ENCODE measurements around the gene PKMYT1.

PKMYT1 gene

GRCh38 chr16:3027983-3028715 is 47.9 kb upstream of the PKMYT1 start:
- no peak overlapping the region for H3K27ac ChIP-seq (ENCODE audit: low read depth, low read length)
- peaks cover 37% of the 10 kb centered on the region for H3K27me3 ChIP-seq (ENCODE audit: control insufficient read depth, low read length)
- peaks cover 21% of the 10 kb centered on the region for H3K4me1 ChIP-seq (ENCODE audit: control insufficient read depth, low read length)
- H3K9me2 ChIP-seq (replicated peaks; ENCODE audit: control insufficient read depth, low read length): no peaks in the 10 kb centered on the region
- H3F3A ChIP-seq (ENCODE audit: control insufficient read depth, insufficient read depth): 0 out of 2 replicates have a peak, but pooled peaks cover 2% of the 10 kb centered on the region
- H3K9me3 ChIP-seq (ENCODE audit: control insufficient read depth, insufficient read depth, low read length): no peaks in the 10 kb centered on the region
- TF ChIP-seq EZH2phosphoT487 (IDR thresholded peaks at IDR 0.05; ENCODE audit: borderline replicate concordance, low read length) (no peak), CTCF (IDR thresholded peaks at IDR 0.05; ENCODE audit: low read depth, low read length, poor library complexity, severe bottlenecking) (peak; percentile 75)
- peaks cover 5% of the 10 kb centered on the region for H3K79me2 ChIP-seq (ENCODE audit: control insufficient read depth, low read length)
- peak overlapping the region; percentile 55 for H3K4me2 ChIP-seq (ENCODE audit: low read length)
- peak overlapping the region; percentile 33 for H3K4me3 ChIP-seq (ENCODE audit: low read length)
- H3K36me3 ChIP-seq (ENCODE audit: control insufficient read depth, low read length): peaks cover 19% of the 10 kb centered on the region
- H4K20me1 ChIP-seq (ENCODE audit: control insufficient read depth, insufficient read depth, low read depth, low read length): no peaks in the 10 kb centered on the region; the same call in 1 of the 2 replicates

- Histone ChIP-seq H3K79me2 (ENCODE audit: control insufficient read depth, low read length) (peaks cover 5% of the 10 kb centered on the region), H3K27me3 (ENCODE audit: control insufficient read depth, low read length) (peaks cover 29% of the 10 kb centered on the region), H3F3A (ENCODE audit: control insufficient read depth, insufficient read depth) (0 out of 2 replicates have a peak, but pooled peaks cover 4% of the 10 kb centered on the region), H3K9me3 (ENCODE audit: control insufficient read depth, insufficient read depth, low read length) (no peaks in the 10 kb centered on the region), H3K4me1 (ENCODE audit: control insufficient read depth, low read length) (peaks cover 29% of the 10 kb centered on the region), H3K4me2 (ENCODE audit: low read length) (peak overlapping the region; percentile 55; the same call in 1 of the 2 replicates), H3K9me2 (replicated peaks; ENCODE audit: control insufficient read depth, low read length) (no peaks in the 10 kb centered on the region), H3K4me3 (ENCODE audit: low read length) (no peak overlapping the region), H3K36me3 (ENCODE audit: control insufficient read depth, low read length) (peaks cover 19% of the 10 kb centered on the region), H3K27ac (ENCODE audit: low read depth, low read length) (no peak overlapping the region), H4K20me1 (ENCODE audit: control insufficient read depth, insufficient read depth, low read depth, low read length) (no peaks in the 10 kb centered on the region; the same call in 1 of the 2 replicates)
- TF ChIP-seq CTCF (IDR thresholded peaks at IDR 0.05; ENCODE audit: low read depth, low read length, poor library complexity, severe bottlenecking): no peak
- TF ChIP-seq EZH2phosphoT487 (IDR thresholded peaks at IDR 0.05; ENCODE audit: borderline replicate concordance, low read length): no peak
Measured at GRCh38 chr16:3027489-3027795, 47.2 kb upstream of the PKMYT1 start.

GRCh38 chr16:3026609-3027488 is 46.6 kb upstream of the PKMYT1 start:
- peaks cover 5% of the 10 kb centered on the region for H3K79me2 ChIP-seq (ENCODE audit: control insufficient read depth, low read length)
- H3K36me3 ChIP-seq (ENCODE audit: control insufficient read depth, low read length): peaks cover 19% of the 10 kb centered on the region
- no peaks in the 10 kb centered on the region for H3K9me2 ChIP-seq (replicated peaks; ENCODE audit: control insufficient read depth, low read length)
- TF ChIP-seq CTCF (IDR thresholded peaks at IDR 0.05; ENCODE audit: low read depth, low read length, poor library complexity, severe bottlenecking): no peak
- TF ChIP-seq EZH2phosphoT487 (IDR thresholded peaks at IDR 0.05; ENCODE audit: borderline replicate concordance, low read length): no peak
- H3K9me3 ChIP-seq (ENCODE audit: control insufficient read depth, insufficient read depth, low read length): no peaks in the 10 kb centered on the region
- H3F3A ChIP-seq (ENCODE audit: control insufficient read depth, insufficient read depth): peaks cover 10% of the 10 kb centered on the region; the same call in 1 of the 2 replicates
- no peak overlapping the region for H3K27ac ChIP-seq (ENCODE audit: low read depth, low read length)
- H3K4me2 ChIP-seq (ENCODE audit: low read length): no peak overlapping the region
- peaks cover 24% of the 10 kb centered on the region for H3K27me3 ChIP-seq (ENCODE audit: control insufficient read depth, low read length)
- H4K20me1 ChIP-seq (ENCODE audit: control insufficient read depth, insufficient read depth, low read depth, low read length): no peaks in the 10 kb centered on the region; the same call in 1 of the 2 replicates
- H3K4me3 ChIP-seq (ENCODE audit: low read length): no peak overlapping the region
- peaks cover 33% of the 10 kb centered on the region for H3K4me1 ChIP-seq (ENCODE audit: control insufficient read depth, low read length)

All from DOHH2 (cell line).